Esophagus squamous epithelium (tissue), 4 donors: ENCODE data around the gene CCDC18.

Experiments used
- POLR2A ChIP-seq, 4 donors: fragments of 450-650 bp; IDR thresholded peaks; one replicate each; pipeline ENCODE4 v1.6.1; 2017; ENCODE audit warnings: antibody characterized with exemption in 4 of 4, mild to moderate bottlenecking in 4 of 4, moderate library complexity in 3 of 4
- TF ChIP-seq, protein P1 (sequence below), 6 experiments: fragments of 450-650 bp in 4 of 6; fragments of 200-600 bp in 2 of 6; sonication (generic) in 2 of 6; IDR thresholded peaks; one replicate each; pipeline ENCODE4 v1.5.1; 2016 to 2019; ENCODE audit warnings: antibody characterized with exemption in 6 of 6, mild to moderate bottlenecking in 4 of 6, moderate library complexity in 4 of 6

- TF ChIP-seq, protein P1, sequence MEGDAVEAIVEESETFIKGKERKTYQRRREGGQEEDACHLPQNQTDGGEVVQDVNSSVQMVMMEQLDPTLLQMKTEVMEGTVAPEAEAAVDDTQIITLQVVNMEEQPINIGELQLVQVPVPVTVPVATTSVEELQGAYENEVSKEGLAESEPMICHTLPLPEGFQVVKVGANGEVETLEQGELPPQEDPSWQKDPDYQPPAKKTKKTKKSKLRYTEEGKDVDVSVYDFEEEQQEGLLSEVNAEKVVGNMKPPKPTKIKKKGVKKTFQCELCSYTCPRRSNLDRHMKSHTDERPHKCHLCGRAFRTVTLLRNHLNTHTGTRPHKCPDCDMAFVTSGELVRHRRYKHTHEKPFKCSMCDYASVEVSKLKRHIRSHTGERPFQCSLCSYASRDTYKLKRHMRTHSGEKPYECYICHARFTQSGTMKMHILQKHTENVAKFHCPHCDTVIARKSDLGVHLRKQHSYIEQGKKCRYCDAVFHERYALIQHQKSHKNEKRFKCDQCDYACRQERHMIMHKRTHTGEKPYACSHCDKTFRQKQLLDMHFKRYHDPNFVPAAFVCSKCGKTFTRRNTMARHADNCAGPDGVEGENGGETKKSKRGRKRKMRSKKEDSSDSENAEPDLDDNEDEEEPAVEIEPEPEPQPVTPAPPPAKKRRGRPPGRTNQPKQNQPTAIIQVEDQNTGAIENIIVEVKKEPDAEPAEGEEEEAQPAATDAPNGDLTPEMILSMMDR (IDR thresholded peaks at IDR 0.05): no peak
- no peak for TF ChIP-seq POLR2A (IDR thresholded peaks at IDR 0.05)
Measured at GRCh38 chr1:93136445-93136844, 44.1 kb upstream of the CCDC18 start.
